Breast epithelium (tissue), 3 donors: ENCODE results near the gene CLEC4F.

Source experiments
- CTCF ChIP-seq, 3 donors: fragments of 450-650 bp; IDR thresholded peaks; one replicate each; pipeline ENCODE4 v1.5.1; 2016 to 2017; ENCODE audit warnings: antibody characterized with exemption in 3 of 3, mild to moderate bottlenecking in 3 of 3, moderate library complexity in 3 of 3
- POLR2A ChIP-seq: fragments of 450-650 bp; IDR thresholded peaks from one replicate; pipeline ENCODE4 v1.6.1; 2016; ENCODE audit warnings: antibody characterized with exemption, mild to moderate bottlenecking, moderate library complexity

- TF ChIP-seq CTCF (IDR thresholded peaks at IDR 0.05) (no peak), POLR2A (no peak)
Observed at GRCh38 chr2:70816726-70817125, 3.7 kb downstream of the CLEC4F start.
